Neural cell (in vitro differentiated cells): ENCODE results near the gene ADARB2. TPM values are rescaled to one million over a fixed set of nuclear protein-coding genes. Genes with fewer than 3 reads are reported as not detected.

Experiments used
- H2AFZ ChIP-seq: fragments of 200-600, 300-800 bp; sonication (generic), shearing (Covaris generic); 2 replicates; pipeline ENCODE4 v1.6.0; 2014; ENCODE audit warnings: low read depth, mild to moderate bottlenecking, antibody characterized with exemption, low read length, moderate library complexity
- H3F3A ChIP-seq: fragments of 200-600 bp; shearing (Covaris generic); 2 replicates; pipeline ENCODE4 v1.6.1; 2016; ENCODE audit warnings: mild to moderate bottlenecking, moderate library complexity, mixed read lengths, antibody characterized with exemption, low read length; ENCODE audit not compliant: insufficient read depth, poor library complexity, severe bottlenecking
- H3K27ac ChIP-seq: fragments of 200-600, 300-800 bp; sonication (generic), shearing (Covaris generic); 2 replicates; pipeline ENCODE4 v1.5.1; 2014; ENCODE audit warnings: mild to moderate bottlenecking, low read length, moderate library complexity
- H3K27me3 ChIP-seq: fragments of 300-800, 200-600 bp; sonication (generic), shearing (Covaris generic); 2 replicates; pipeline ENCODE4 v1.6.0; 2014; ENCODE audit warnings: mild to moderate bottlenecking, low read depth, low read length, moderate library complexity; ENCODE audit not compliant: insufficient read depth
- H3K36me3 ChIP-seq: fragments of 300-800, 200-600 bp; sonication (generic), shearing (Covaris generic); 2 replicates; pipeline ENCODE4 v1.5.1; 2014; ENCODE audit warnings: mild to moderate bottlenecking, antibody characterized with exemption, low read length, moderate library complexity; ENCODE audit not compliant: insufficient read depth
- H3K4me2 ChIP-seq: fragments of 300-800, 200-600 bp; sonication (generic), shearing (Covaris generic); 2 replicates; pipeline ENCODE4 v1.6.0; 2014; ENCODE audit warnings: mild to moderate bottlenecking, low read length
- H3K4me3 ChIP-seq: fragments of 300-800, 200-600 bp; sonication (generic), shearing (Covaris generic); 2 replicates; pipeline ENCODE4 v1.5.1; 2014; ENCODE audit warnings: mild to moderate bottlenecking, low read length, moderate library complexity
- H3K79me2 ChIP-seq: fragments of 200-600 bp; shearing (Covaris generic); replicated peaks from 2 replicates; pipeline ENCODE4 v1.6.0; 2014; ENCODE audit warnings: mild to moderate bottlenecking, low read length, moderate library complexity; ENCODE audit not compliant: insufficient read depth
- H3K9ac ChIP-seq: fragments of 300-800, 200-600 bp; sonication (generic), shearing (Covaris generic); 2 replicates; pipeline ENCODE4 v1.6.1; 2016; ENCODE audit warnings: mild to moderate bottlenecking, low read length, mixed read lengths
- H3K9me2 ChIP-seq: fragments of 200-600 bp; shearing (Covaris generic); 2 replicates; pipeline ENCODE4 v1.6.1; 2016; ENCODE audit warnings: mild to moderate bottlenecking, low read length, mixed read lengths; ENCODE audit not compliant: insufficient read depth
- H3K9me3 ChIP-seq: fragments of 200-600, 300-800 bp; sonication (generic), shearing (Covaris generic); 2 replicates; pipeline ENCODE4 v1.6.1; 2016; ENCODE audit warnings: mild to moderate bottlenecking, mixed run types, low read length, moderate library complexity, mixed read lengths
- H4K20me1 ChIP-seq: fragments of 200-600 bp; shearing (Covaris generic); 2 replicates; pipeline ENCODE4 v1.6.1; 2016; ENCODE audit warnings: mild to moderate bottlenecking, mixed run types; ENCODE audit not compliant: insufficient read depth
- EP300 ChIP-seq: fragments of 450-650 bp; conservative IDR thresholded peaks from 2 replicates; pipeline ENCODE4 v1.6.1; 2014; ENCODE audit warnings: antibody characterized with exemption, mild to moderate bottlenecking, moderate library complexity; ENCODE audit not compliant: poor library complexity, severe bottlenecking
- EZH2 ChIP-seq: fragments of 200-600, 300-800 bp; shearing (Covaris generic), sonication (generic); IDR thresholded peaks from 2 replicates; pipeline ENCODE4 v1.6.1; 2014; ENCODE audit warnings: antibody characterized with exemption, low read length, borderline replicate concordance, mild to moderate bottlenecking; ENCODE audit not compliant: insufficient read depth, poor library complexity, severe bottlenecking
- MXI1 ChIP-seq: fragments of 450-650 bp; conservative IDR thresholded peaks from 2 replicates; pipeline ENCODE4 v1.6.1; 2014; ENCODE audit warnings: antibody characterized with exemption, mild to moderate bottlenecking; ENCODE audit not compliant: poor library complexity, severe bottlenecking
- POLR2AphosphoS5 ChIP-seq: IDR thresholded peaks from 2 replicates; pipeline ENCODE4 v1.6.1; 2012
- RAD21 ChIP-seq: fragments of 450-650 bp; conservative IDR thresholded peaks from 2 replicates; pipeline ENCODE4 v1.6.1; 2014; ENCODE audit warnings: antibody characterized with exemption, mild to moderate bottlenecking, moderate library complexity
- SMC3 ChIP-seq: fragments of 450-650 bp; conservative IDR thresholded peaks from 2 replicates; pipeline ENCODE4 v1.6.1; 2014; ENCODE audit warnings: antibody characterized with exemption, mild to moderate bottlenecking, moderate library complexity; ENCODE audit not compliant: poor library complexity
- TAF1 ChIP-seq: IDR thresholded peaks from 2 replicates; pipeline ENCODE4 v1.6.1; 2012; ENCODE audit warnings: low read depth
- polyA plus RNA-seq: library from polyadenylated mRNA; depleted of rRNA; stranded (reverse); fragments of >200 nt; gene quantifications from 2 replicates; pipeline ENCODE4 v1.2.3, GENCODE V29; 2014
- TF ChIP-seq, protein P1 (sequence below): IDR thresholded peaks from 2 replicates; pipeline ENCODE4 v1.6.1; 2012; ENCODE audit warnings: borderline replicate concordance
- TF ChIP-seq, protein P2 (sequence below): fragments of 450-650 bp; IDR thresholded peaks from 2 replicates; pipeline ENCODE4 v1.5.1; 2014; ENCODE audit warnings: antibody characterized with exemption, mild to moderate bottlenecking, moderate library complexity; ENCODE audit not compliant: poor library complexity, severe bottlenecking

ADARB2 gene
- polyA plus RNA-seq, 1 donor from 2014 or later, result 3.6 TPM

DNA sequence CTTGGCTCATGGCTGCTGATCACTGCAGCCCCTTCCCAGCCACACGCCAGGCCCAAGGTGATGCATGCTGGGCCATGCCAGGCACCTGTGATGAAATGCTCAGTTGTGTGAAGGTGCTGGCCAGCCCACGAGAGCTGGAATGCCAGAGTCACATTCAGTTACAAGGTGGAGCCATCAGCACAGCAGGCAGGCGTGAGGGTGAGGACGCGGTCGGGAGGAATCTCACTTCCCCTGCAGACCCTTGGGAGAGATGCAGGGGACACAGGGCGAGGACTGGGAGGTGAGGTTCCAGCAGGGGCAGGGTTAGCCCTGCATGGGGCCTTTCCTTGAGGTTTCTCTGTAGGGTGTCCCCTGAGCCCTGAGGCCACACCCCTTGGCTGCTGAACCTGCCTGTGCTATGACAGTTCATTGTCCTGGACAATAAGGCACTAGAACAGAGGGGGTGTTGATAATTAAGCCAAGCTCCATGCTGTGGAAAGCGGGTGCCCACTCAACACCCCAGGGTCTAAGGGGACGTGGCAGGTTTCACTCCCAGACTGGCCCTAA, 82.4 kb downstream of the ADARB2 start:
- TF ChIP-seq, protein P1, sequence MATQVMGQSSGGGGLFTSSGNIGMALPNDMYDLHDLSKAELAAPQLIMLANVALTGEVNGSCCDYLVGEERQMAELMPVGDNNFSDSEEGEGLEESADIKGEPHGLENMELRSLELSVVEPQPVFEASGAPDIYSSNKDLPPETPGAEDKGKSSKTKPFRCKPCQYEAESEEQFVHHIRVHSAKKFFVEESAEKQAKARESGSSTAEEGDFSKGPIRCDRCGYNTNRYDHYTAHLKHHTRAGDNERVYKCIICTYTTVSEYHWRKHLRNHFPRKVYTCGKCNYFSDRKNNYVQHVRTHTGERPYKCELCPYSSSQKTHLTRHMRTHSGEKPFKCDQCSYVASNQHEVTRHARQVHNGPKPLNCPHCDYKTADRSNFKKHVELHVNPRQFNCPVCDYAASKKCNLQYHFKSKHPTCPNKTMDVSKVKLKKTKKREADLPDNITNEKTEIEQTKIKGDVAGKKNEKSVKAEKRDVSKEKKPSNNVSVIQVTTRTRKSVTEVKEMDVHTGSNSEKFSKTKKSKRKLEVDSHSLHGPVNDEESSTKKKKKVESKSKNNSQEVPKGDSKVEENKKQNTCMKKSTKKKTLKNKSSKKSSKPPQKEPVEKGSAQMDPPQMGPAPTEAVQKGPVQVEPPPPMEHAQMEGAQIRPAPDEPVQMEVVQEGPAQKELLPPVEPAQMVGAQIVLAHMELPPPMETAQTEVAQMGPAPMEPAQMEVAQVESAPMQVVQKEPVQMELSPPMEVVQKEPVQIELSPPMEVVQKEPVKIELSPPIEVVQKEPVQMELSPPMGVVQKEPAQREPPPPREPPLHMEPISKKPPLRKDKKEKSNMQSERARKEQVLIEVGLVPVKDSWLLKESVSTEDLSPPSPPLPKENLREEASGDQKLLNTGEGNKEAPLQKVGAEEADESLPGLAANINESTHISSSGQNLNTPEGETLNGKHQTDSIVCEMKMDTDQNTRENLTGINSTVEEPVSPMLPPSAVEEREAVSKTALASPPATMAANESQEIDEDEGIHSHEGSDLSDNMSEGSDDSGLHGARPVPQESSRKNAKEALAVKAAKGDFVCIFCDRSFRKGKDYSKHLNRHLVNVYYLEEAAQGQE, result no peak
- TF ChIP-seq, protein P2, sequence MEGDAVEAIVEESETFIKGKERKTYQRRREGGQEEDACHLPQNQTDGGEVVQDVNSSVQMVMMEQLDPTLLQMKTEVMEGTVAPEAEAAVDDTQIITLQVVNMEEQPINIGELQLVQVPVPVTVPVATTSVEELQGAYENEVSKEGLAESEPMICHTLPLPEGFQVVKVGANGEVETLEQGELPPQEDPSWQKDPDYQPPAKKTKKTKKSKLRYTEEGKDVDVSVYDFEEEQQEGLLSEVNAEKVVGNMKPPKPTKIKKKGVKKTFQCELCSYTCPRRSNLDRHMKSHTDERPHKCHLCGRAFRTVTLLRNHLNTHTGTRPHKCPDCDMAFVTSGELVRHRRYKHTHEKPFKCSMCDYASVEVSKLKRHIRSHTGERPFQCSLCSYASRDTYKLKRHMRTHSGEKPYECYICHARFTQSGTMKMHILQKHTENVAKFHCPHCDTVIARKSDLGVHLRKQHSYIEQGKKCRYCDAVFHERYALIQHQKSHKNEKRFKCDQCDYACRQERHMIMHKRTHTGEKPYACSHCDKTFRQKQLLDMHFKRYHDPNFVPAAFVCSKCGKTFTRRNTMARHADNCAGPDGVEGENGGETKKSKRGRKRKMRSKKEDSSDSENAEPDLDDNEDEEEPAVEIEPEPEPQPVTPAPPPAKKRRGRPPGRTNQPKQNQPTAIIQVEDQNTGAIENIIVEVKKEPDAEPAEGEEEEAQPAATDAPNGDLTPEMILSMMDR, result no peak
- TF ChIP-seq RAD21, result no peak
- TF ChIP-seq EZH2, result no peak
- TF ChIP-seq SMC3, result no peak
- TF ChIP-seq EP300, result no peak
- no peak for TF ChIP-seq POLR2AphosphoS5
- no peak for TF ChIP-seq TAF1
- TF ChIP-seq MXI1, result no peak
- Histone ChIP-seq H3K27ac (no peak overlapping the region), H2AFZ (no peak overlapping the region), H3K9ac (no peak overlapping the region), H3F3A (no peaks in the 10 kb centered on the region), H3K36me3 (no peaks in the 10 kb centered on the region), H4K20me1 (no peaks in the 10 kb centered on the region), H3K79me2 (no peaks in the 10 kb centered on the region), H3K27me3 (no peaks in the 10 kb centered on the region), H3K9me2 (no peaks in the 10 kb centered on the region), H3K4me2 (no peak overlapping the region), H3K4me3 (no peak overlapping the region), H3K9me3 (no peaks in the 10 kb centered on the region)

DNA sequence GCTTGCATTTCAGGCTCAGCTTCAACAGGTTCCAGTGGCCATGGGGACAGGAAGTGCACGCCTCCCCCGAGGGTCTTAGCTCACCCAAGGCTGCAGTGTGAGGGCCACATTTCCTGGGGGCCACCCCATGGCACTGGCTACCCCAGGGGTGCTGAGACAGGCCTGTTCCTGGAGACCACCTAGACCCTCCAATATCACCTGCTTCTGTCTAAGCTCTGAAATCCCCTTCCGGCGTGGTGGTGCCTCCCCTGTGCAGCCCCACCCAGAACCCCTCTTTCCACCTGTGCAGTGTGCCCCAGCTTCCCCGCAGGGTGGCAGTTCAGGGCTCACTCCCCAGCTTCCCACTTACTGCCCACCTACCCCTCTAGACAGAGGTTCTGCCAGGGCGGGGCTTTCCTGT, 83.1 kb downstream of the ADARB2 start:
- Histone ChIP-seq H2AFZ (no peak overlapping the region), H3K27me3 (no peaks in the 10 kb centered on the region), H3K9me2 (no peaks in the 10 kb centered on the region), H3K27ac (no peak overlapping the region), H3K9ac (no peak overlapping the region), H3F3A (no peaks in the 10 kb centered on the region), H3K9me3 (no peaks in the 10 kb centered on the region), H3K79me2 (no peaks in the 10 kb centered on the region), H3K4me3 (no peak overlapping the region), H3K4me2 (no peak overlapping the region), H4K20me1 (no peaks in the 10 kb centered on the region), H3K36me3 (no peaks in the 10 kb centered on the region)
- TF ChIP-seq TAF1 (no peak), POLR2AphosphoS5 (no peak), MXI1 (no peak), RAD21 (no peak), SMC3 (no peak), EP300 (no peak), EZH2 (no peak)
- TF ChIP-seq, protein P1, result no peak
- TF ChIP-seq, protein P2, result no peak
